SK-N-MC (cell line): ENCODE results near the gene BRD3.

Experiments
- EZH2 ChIP-seq: fragments of 200-600 bp; sonication (generic); IDR thresholded peaks from one replicate; pipeline ENCODE4 v1.6.1; 2017; ENCODE audit warnings: antibody characterized with exemption
- FOXP2 ChIP-seq: optimal IDR thresholded peaks from 2 replicates; pipeline ENCODE3; 2011; ENCODE audit warnings: mild to moderate bottlenecking, moderate library complexity; ENCODE audit not compliant: insufficient read depth; ENCODE audit errors: extremely low read length, control extremely low read depth
- POLR2AphosphoS5 ChIP-seq: IDR thresholded peaks from 2 replicates; pipeline ENCODE4 v1.6.1; 2012; ENCODE audit warnings: mild to moderate bottlenecking, low read depth, low read length, borderline replicate concordance

- TF ChIP-seq POLR2AphosphoS5 (no peak), EZH2 (no peak), FOXP2 (no peak)
These were observed 21.8 kb downstream of the BRD3 start for GRCh38 chr9:134045841-134046544.
